ENCODE results near the gene ATOX1.
A peak's percentile ranks its signal among the peaks of the same experiment; 100 is the strongest.
"Not testable (repeated sequence)": the region's sequence is repeated elsewhere in the genome, so short reads cannot be mapped to it uniquely, and the experiment has no call there.

The ATOX1 gene

GRCh38 chr5:151758430-151759241 is at the start of gene ATOX1:
ATOX1 (minus strand) TSS chr5:151758631; CDS start chr5:151758551, 80 bp downstream.
- DNase-seq (ENCODE audit: low spot score), result peak; percentile 99

GRCh38 chr5:151805414-151806223 is 47.2 kb upstream of the ATOX1 start:
- DNase-seq (ENCODE audit: low spot score), result no peak

- no peak for DNase-seq (ENCODE audit: low spot score)
Observed at GRCh38 chr5:151800532-151800931, 42.1 kb upstream of the ATOX1 start.

GRCh38 chr5:151799407-151799806 is 41.0 kb upstream of the ATOX1 start:
- DNase-seq (ENCODE audit: low spot score), result no peak

GRCh38 chr5:151798674-151799073 is 40.2 kb upstream of the ATOX1 start:
- no peak for DNase-seq (ENCODE audit: low spot score)

- no peak for DNase-seq (ENCODE audit: low spot score)
Observed at GRCh38 chr5:151795426-151795825, 37.0 kb upstream of the ATOX1 start.

- no peak for DNase-seq (ENCODE audit: low spot score)
Observed at GRCh38 chr5:151793358-151793757, 34.9 kb upstream of the ATOX1 start.

- DNase-seq (ENCODE audit: low spot score), result no peak
Observed at GRCh38 chr5:151787817-151788216, 29.4 kb upstream of the ATOX1 start.

GRCh38 chr5:151786468-151786867 is 28.0 kb upstream of the ATOX1 start:
- no peak for DNase-seq (ENCODE audit: low spot score)

GRCh38 chr5:151784141-151784540 is 25.7 kb upstream of the ATOX1 start:
- DNase-seq (ENCODE audit: low spot score), result no peak

- DNase-seq (ENCODE audit: low spot score), result not testable (repeated sequence)
Observed at GRCh38 chr5:151783664-151784063, 25.2 kb upstream of the ATOX1 start.

GRCh38 chr5:151781201-151781600 is 22.8 kb upstream of the ATOX1 start:
- DNase-seq (ENCODE audit: low spot score), result no peak

- no peak for DNase-seq (ENCODE audit: low spot score)
Observed at GRCh38 chr5:151780348-151780747, 21.9 kb upstream of the ATOX1 start.

GRCh38 chr5:151779531-151780125 is 21.2 kb upstream of the ATOX1 start:
- DNase-seq (ENCODE audit: low spot score), result no peak

- DNase-seq (ENCODE audit: low spot score), result no peak
Observed at GRCh38 chr5:151775025-151775606, 16.7 kb upstream of the ATOX1 start.

- DNase-seq (ENCODE audit: low spot score), result no peak
Observed at GRCh38 chr5:151773951-151774350, 15.5 kb upstream of the ATOX1 start.

- peak; percentile 28 for DNase-seq (ENCODE audit: low spot score)
Observed at GRCh38 chr5:151772846-151773561, 14.6 kb upstream of the ATOX1 start.

GRCh38 chr5:151772029-151772845 is 13.8 kb upstream of the ATOX1 start:
- DNase-seq (ENCODE audit: low spot score), result peak; percentile 25

- DNase-seq (ENCODE audit: low spot score), result peak; percentile 98
Observed at GRCh38 chr5:151771259-151772028, 13.0 kb upstream of the ATOX1 start, which contains the start of gene G3BP1. G3BP1 (plus strand) TSS chr5:151771954; CDS start chr5:151786621, 14,667 bp downstream.

Data from AG08396 (cell line).